ENCODE results near the gene C1orf74.

Gene C1orf74

GRCh38 chr1:209772126-209772525 lies 12.2 kb downstream of the C1orf74 start:
- DNase-seq (ENCODE audit: low read depth in 2 of 3, low spot score in 1 of 3) = no peak

GRCh38 chr1:209770636-209771415 lies 13.5 kb downstream of the C1orf74 start:
- DNase-seq (ENCODE audit: low read depth in 2 of 3, low spot score in 1 of 3) = no peak

GRCh38 chr1:209769971-209770370 lies 14.4 kb downstream of the C1orf74 start:
- no peak for DNase-seq (ENCODE audit: low read depth in 2 of 3, low spot score in 1 of 3)

- DNase-seq (ENCODE audit: low read depth in 2 of 3, low spot score in 1 of 3) = peak; percentile 64 to 73 (median 67)
Observed at GRCh38 chr1:209769171-209769904, 15.0 kb downstream of the C1orf74 start.

GRCh38 chr1:209768354-209768774 lies 16.0 kb downstream of the C1orf74 start:
- peak; percentile 74 to 84 (median 75) for DNase-seq (ENCODE audit: low read depth in 2 of 3, low spot score in 1 of 3)

- no peak for DNase-seq (ENCODE audit: low read depth in 2 of 3, low spot score in 1 of 3)
Observed at GRCh38 chr1:209767706-209768105, 16.7 kb downstream of the C1orf74 start.

GRCh38 chr1:209767096-209767495 lies 17.3 kb downstream of the C1orf74 start:
- no peak for DNase-seq (ENCODE audit: low read depth in 2 of 3, low spot score in 1 of 3)

GRCh38 chr1:209766051-209766450 lies 18.3 kb downstream of the C1orf74 start:
- no peak for DNase-seq (ENCODE audit: low read depth in 2 of 3, low spot score in 1 of 3)

GRCh38 chr1:209761011-209761635 lies 23.2 kb downstream of the C1orf74 start:
- DNase-seq (ENCODE audit: low read depth in 2 of 3, low spot score in 1 of 3) = no peak

GRCh38 chr1:209759829-209760359 lies 24.5 kb downstream of the C1orf74 start:
- no peak for DNase-seq (ENCODE audit: low read depth in 2 of 3, low spot score in 1 of 3)

- DNase-seq (ENCODE audit: low read depth in 2 of 3, low spot score in 1 of 3) = no peak
Observed at GRCh38 chr1:209758400-209758799, 26.0 kb downstream of the C1orf74 start.

GRCh38 chr1:209756615-209757445 lies 27.5 kb downstream of the C1orf74 start:
- DNase-seq (ENCODE audit: low read depth in 2 of 3, low spot score in 1 of 3) = no peak

GRCh38 chr1:209755926-209756614 lies 28.3 kb downstream of the C1orf74 start, which contains the start of gene TRAF3IP3:
TSS of gene TRAF3IP3 (plus strand) at chr1:209756053. CDS start at chr1:209760040, 3,987 bp downstream.
- DNase-seq (ENCODE audit: low read depth in 2 of 3, low spot score in 1 of 3) = peak; percentile 73 to 78 (median 76)

GRCh38 chr1:209755256-209755655 lies 29.1 kb downstream of the C1orf74 start:
- DNase-seq (ENCODE audit: low read depth in 2 of 3, low spot score in 1 of 3) = no peak

- DNase-seq (ENCODE audit: low read depth in 2 of 3, low spot score in 1 of 3) = no peak
Observed at GRCh38 chr1:209752890-209753289, 31.5 kb downstream of the C1orf74 start.

GRCh38 chr1:209751627-209752231 lies 32.6 kb downstream of the C1orf74 start:
- peak in 1 of 3 donors; percentile 47 for DNase-seq (ENCODE audit: low read depth in 2 of 3, low spot score in 1 of 3)

GRCh38 chr1:209749670-209750323 lies 34.6 kb downstream of the C1orf74 start:
- no peak for DNase-seq (ENCODE audit: low read depth in 2 of 3, low spot score in 1 of 3)

- DNase-seq (ENCODE audit: low read depth in 2 of 3, low spot score in 1 of 3) = no peak
Observed at GRCh38 chr1:209749205-209749604, 35.2 kb downstream of the C1orf74 start.

GRCh38 chr1:209748620-209749019 lies 35.7 kb downstream of the C1orf74 start:
- DNase-seq (ENCODE audit: low read depth in 2 of 3, low spot score in 1 of 3) = no peak

Data from stimulated activated CD4-positive, alpha-beta T cell treated with anti-CD3 and anti-CD28 coated beads, Interleukin-12 subunit alpha, Interleukin-12 subunit beta, amount 100 ng/mL, for 48 hours (primary cell).